GM18517 (cell line): ENCODE data around the gene TMC3.

Source experiments
- ATAC-seq: cut with Tn5 transposase; IDR thresholded peaks from one replicate; pipeline ENCODE4 v1.9.1; 2021; ENCODE audit warnings: mild to moderate bottlenecking, moderate library complexity; ENCODE audit not compliant: unreplicated experiment

TMC3 gene

GRCh38 chr15:81385721-81386076 is 11.7 kb upstream of the TMC3 start:
- no peak for ATAC-seq

- ATAC-seq, result no peak
Measured at GRCh38 chr15:81384891-81385720, 11.1 kb upstream of the TMC3 start.

GRCh38 chr15:81381720-81382119 is 7.7 kb upstream of the TMC3 start:
- no peak for ATAC-seq

GRCh38 chr15:81380668-81381067 is 6.7 kb upstream of the TMC3 start:
- ATAC-seq, result no peak

- ATAC-seq, result no peak
Measured at GRCh38 chr15:81380203-81380602, 6.2 kb upstream of the TMC3 start.

GRCh38 chr15:81379269-81379668 is 5.3 kb upstream of the TMC3 start:
- ATAC-seq, result no peak

- no peak for ATAC-seq
Measured at GRCh38 chr15:81378443-81378842, 4.4 kb upstream of the TMC3 start.

GRCh38 chr15:81377871-81378270 is 3.9 kb upstream of the TMC3 start:
- ATAC-seq, result no peak

- no peak for ATAC-seq
Measured at GRCh38 chr15:81376231-81376630, 2.2 kb upstream of the TMC3 start.

GRCh38 chr15:81375461-81375860 is 1.4 kb upstream of the TMC3 start:
- no peak for ATAC-seq

- ATAC-seq, result no peak
Measured at GRCh38 chr15:81373176-81373575, 837 bp downstream of the TMC3 start.

- ATAC-seq, result no peak
Measured at GRCh38 chr15:81372575-81372974, 1.4 kb downstream of the TMC3 start.

GRCh38 chr15:81363718-81364500 is 10.1 kb downstream of the TMC3 start:
- no peak for ATAC-seq

GRCh38 chr15:81363276-81363675 is 10.7 kb downstream of the TMC3 start:
- no peak for ATAC-seq

- ATAC-seq, result no peak
Measured at GRCh38 chr15:81362790-81363189, 11.2 kb downstream of the TMC3 start.

GRCh38 chr15:81361891-81362290 is 12.1 kb downstream of the TMC3 start:
- ATAC-seq, result no peak

- no peak for ATAC-seq
Measured at GRCh38 chr15:81360491-81360890, 13.5 kb downstream of the TMC3 start.

- no peak for ATAC-seq
Measured at GRCh38 chr15:81358248-81358647, 15.8 kb downstream of the TMC3 start.

- no peak for ATAC-seq
Measured at GRCh38 chr15:81357180-81357686, 16.8 kb downstream of the TMC3 start.

GRCh38 chr15:81356252-81356651 is 17.8 kb downstream of the TMC3 start:
- no peak for ATAC-seq

GRCh38 chr15:81351651-81352050 is 22.4 kb downstream of the TMC3 start:
- no peak for ATAC-seq

GRCh38 chr15:81349271-81349670 is 24.7 kb downstream of the TMC3 start:
- no peak for ATAC-seq
